Thyroid gland (tissue), 4 donors: ENCODE data around the gene MT4.

Experiments used
- POLR2A ChIP-seq, 2 donors: fragments of 450-650 bp; IDR thresholded peaks; one replicate each; pipeline ENCODE4 v1.6.1; 2017; ENCODE audit warnings: antibody characterized with exemption in 2 of 2, mild to moderate bottlenecking in 2 of 2, moderate library complexity in 1 of 2
- TF ChIP-seq, protein P1 (sequence below), 6 experiments: fragments of 200-600 bp in 3 of 6; fragments of 450-650 bp in 3 of 6; sonication (generic) in 3 of 6; IDR thresholded peaks; one replicate each; pipeline ENCODE4 v1.5.1; 2016 to 2019; ENCODE audit warnings: antibody characterized with exemption in 6 of 6, mild to moderate bottlenecking in 2 of 6, inconsistent platforms in 1 of 6, moderate library complexity in 1 of 6

DNA sequence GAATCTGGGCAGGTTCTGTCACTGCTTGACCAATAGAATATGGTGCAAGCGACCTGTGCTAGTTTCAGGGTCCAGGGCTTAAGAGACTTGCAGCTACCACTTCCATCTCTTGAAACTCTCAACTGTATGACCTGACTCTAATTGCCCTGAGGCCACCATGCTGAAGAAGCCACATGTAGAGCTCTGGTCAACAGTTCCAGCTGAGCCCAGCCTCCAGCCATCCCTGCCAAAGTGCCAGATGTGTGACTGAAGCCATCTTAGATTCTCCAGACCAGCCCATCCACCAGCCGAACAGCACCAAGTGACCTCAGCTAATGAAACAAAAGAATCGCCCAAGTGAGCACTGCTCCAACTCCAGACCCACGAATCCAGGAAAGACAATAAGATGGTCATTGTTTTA is 40.1 kb downstream of the MT4 start:
- TF ChIP-seq, protein P1, sequence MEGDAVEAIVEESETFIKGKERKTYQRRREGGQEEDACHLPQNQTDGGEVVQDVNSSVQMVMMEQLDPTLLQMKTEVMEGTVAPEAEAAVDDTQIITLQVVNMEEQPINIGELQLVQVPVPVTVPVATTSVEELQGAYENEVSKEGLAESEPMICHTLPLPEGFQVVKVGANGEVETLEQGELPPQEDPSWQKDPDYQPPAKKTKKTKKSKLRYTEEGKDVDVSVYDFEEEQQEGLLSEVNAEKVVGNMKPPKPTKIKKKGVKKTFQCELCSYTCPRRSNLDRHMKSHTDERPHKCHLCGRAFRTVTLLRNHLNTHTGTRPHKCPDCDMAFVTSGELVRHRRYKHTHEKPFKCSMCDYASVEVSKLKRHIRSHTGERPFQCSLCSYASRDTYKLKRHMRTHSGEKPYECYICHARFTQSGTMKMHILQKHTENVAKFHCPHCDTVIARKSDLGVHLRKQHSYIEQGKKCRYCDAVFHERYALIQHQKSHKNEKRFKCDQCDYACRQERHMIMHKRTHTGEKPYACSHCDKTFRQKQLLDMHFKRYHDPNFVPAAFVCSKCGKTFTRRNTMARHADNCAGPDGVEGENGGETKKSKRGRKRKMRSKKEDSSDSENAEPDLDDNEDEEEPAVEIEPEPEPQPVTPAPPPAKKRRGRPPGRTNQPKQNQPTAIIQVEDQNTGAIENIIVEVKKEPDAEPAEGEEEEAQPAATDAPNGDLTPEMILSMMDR (IDR thresholded peaks at IDR 0.05), result no peak
- no peak for TF ChIP-seq POLR2A (IDR thresholded peaks at IDR 0.05)
